ENCODE results near the gene CHRND.

Gene CHRND

GRCh38 chr2:232568161-232568560, 42.2 kb downstream of the CHRND start:
- TF ChIP-seq RAD21 (IDR thresholded peaks at IDR 0.05; ENCODE audit: low read depth), result no peak
- no peak for TF ChIP-seq CREB1 (IDR thresholded peaks at IDR 0.05; ENCODE audit: low read depth)

GRCh38 chr2:232569541-232569940, 43.6 kb downstream of the CHRND start:
- no peak for TF ChIP-seq USF1 (IDR thresholded peaks at IDR 0.05)
- no peak for TF ChIP-seq EP300 (IDR thresholded peaks at IDR 0.05; ENCODE audit: borderline replicate concordance)

GRCh38 chr2:232571026-232571474, 45.1 kb downstream of the CHRND start:
- TF ChIP-seq REST (IDR thresholded peaks at IDR 0.05; ENCODE audit: low read depth), result no peak
- no peak for TF ChIP-seq EGR1 (IDR thresholded peaks at IDR 0.05)
- TF ChIP-seq USF1 (IDR thresholded peaks at IDR 0.05), result no peak
- TF ChIP-seq CEBPB (IDR thresholded peaks at IDR 0.05), result no peak
- TF ChIP-seq MAX (IDR thresholded peaks at IDR 0.05), result no peak
- TF ChIP-seq TEAD4 (IDR thresholded peaks at IDR 0.05), result no peak
- no peak for TF ChIP-seq TCF12 (IDR thresholded peaks at IDR 0.05; ENCODE audit: low read depth)
- no peak for TF ChIP-seq RAD21 (IDR thresholded peaks at IDR 0.05; ENCODE audit: low read depth)
- TF ChIP-seq EP300 (IDR thresholded peaks at IDR 0.05; ENCODE audit: borderline replicate concordance), result no peak
- no peak for TF ChIP-seq ZBTB7A (IDR thresholded peaks at IDR 0.05; ENCODE audit: low read depth)
- TF ChIP-seq CREB1 (IDR thresholded peaks at IDR 0.05; ENCODE audit: low read depth), result no peak
- TF ChIP-seq YY1 (IDR thresholded peaks at IDR 0.05; ENCODE audit: low read depth), result no peak
- no peak for TF ChIP-seq NFIC (IDR thresholded peaks at IDR 0.05)
- no peak for TF ChIP-seq FOXM1 (IDR thresholded peaks at IDR 0.05; ENCODE audit: borderline replicate concordance, low read depth)
- TF ChIP-seq TAF1 (IDR thresholded peaks at IDR 0.05; ENCODE audit: low read depth), result no peak

- TF ChIP-seq YY1 (IDR thresholded peaks at IDR 0.05; ENCODE audit: low read depth) (no peak), TCF12 (IDR thresholded peaks at IDR 0.05; ENCODE audit: low read depth) (no peak), RAD21 (IDR thresholded peaks at IDR 0.05; ENCODE audit: low read depth) (no peak), ZBTB7A (IDR thresholded peaks at IDR 0.05; ENCODE audit: low read depth) (no peak), FOXM1 (IDR thresholded peaks at IDR 0.05; ENCODE audit: borderline replicate concordance, low read depth) (no peak)
These were observed 47.1 kb downstream of the CHRND start for GRCh38 chr2:232573042-232573441.

GRCh38 chr2:232573771-232574435, 47.9 kb downstream of the CHRND start:
- TF ChIP-seq MAX (IDR thresholded peaks at IDR 0.05) (no peak), TEAD4 (IDR thresholded peaks at IDR 0.05) (no peak), ZBTB7A (IDR thresholded peaks at IDR 0.05; ENCODE audit: low read depth) (no peak), TCF12 (IDR thresholded peaks at IDR 0.05; ENCODE audit: low read depth) (no peak), CREB1 (IDR thresholded peaks at IDR 0.05; ENCODE audit: low read depth) (no peak), NFIC (IDR thresholded peaks at IDR 0.05) (no peak), YY1 (IDR thresholded peaks at IDR 0.05; ENCODE audit: low read depth) (no peak), EP300 (IDR thresholded peaks at IDR 0.05; ENCODE audit: borderline replicate concordance) (no peak)

GRCh38 chr2:232574674-232575403, 48.9 kb downstream of the CHRND start:
- TF ChIP-seq REST (IDR thresholded peaks at IDR 0.05; ENCODE audit: low read depth), result no peak
- no peak for TF ChIP-seq MAX (IDR thresholded peaks at IDR 0.05)
- TF ChIP-seq EP300 (IDR thresholded peaks at IDR 0.05; ENCODE audit: borderline replicate concordance), result no peak
- TF ChIP-seq NFIC (IDR thresholded peaks at IDR 0.05), result no peak
- TF ChIP-seq TCF12 (IDR thresholded peaks at IDR 0.05; ENCODE audit: low read depth), result no peak
- no peak for TF ChIP-seq USF1 (IDR thresholded peaks at IDR 0.05)
- TF ChIP-seq EGR1 (IDR thresholded peaks at IDR 0.05), result no peak
- TF ChIP-seq RAD21 (IDR thresholded peaks at IDR 0.05; ENCODE audit: low read depth), result no peak
